ENCODE results near the gene EPB41L1.

DNA sequence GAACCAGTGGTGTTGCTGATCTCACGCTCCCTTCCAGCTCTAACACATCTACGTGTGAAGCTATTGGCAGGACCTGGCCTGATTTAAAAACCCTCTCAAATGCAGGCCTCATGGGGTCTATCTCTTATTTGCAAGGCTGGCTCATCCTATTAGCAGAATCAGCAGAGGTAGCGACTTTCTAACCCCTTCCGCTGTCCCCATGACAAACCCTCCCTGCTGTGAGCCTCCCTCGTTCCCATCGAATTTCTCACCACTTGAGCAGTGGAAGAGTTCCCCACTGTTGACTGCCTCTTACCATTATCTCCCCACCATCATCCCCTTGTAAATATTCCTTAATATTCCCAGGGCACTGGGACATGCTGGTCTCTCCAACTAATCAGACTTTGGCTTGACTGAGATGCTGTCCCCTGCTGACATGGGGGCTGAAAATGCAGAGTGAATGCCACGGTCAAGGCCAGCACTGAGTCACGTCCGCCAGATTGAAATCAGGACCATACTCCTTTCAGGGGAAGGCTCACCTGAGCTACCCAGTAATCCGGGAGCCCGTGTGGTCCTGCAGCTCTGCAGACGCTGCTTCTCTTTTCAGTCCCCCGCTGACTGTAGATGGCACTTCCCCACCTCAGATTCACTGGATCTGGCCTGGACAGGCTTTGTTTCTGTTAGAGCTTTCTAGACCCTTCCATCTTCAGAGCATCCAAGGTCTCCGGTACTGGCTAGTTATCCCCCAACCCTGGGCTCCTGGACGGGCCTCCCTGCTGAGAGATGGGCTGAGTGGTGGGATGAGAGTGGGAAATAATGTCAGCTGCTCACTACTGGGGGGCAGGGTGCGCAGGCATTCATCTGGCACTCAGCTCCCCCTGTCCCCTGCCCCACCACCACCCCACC is 104.9 kb downstream of the EPB41L1 start:
- TF ChIP-seq TARDBP (IDR thresholded peaks at IDR 0.05), result no peak
- TF ChIP-seq BHLHE40 (IDR thresholded peaks at IDR 0.05; ENCODE audit: borderline replicate concordance), result no peak
- TF ChIP-seq SP1 (IDR thresholded peaks at IDR 0.05), result no peak
- no peak for TF ChIP-seq FOXM1 (IDR thresholded peaks at IDR 0.05; ENCODE audit: borderline replicate concordance)
- TF ChIP-seq ELF4 (IDR thresholded peaks at IDR 0.05), result no peak
- no peak for TF ChIP-seq FOXA1 (IDR thresholded peaks at IDR 0.05)
- TF ChIP-seq ARNT (IDR thresholded peaks at IDR 0.05), result no peak
- no peak for TF ChIP-seq FOXK2 (IDR thresholded peaks at IDR 0.05)
- TF ChIP-seq CTBP1 (IDR thresholded peaks at IDR 0.05; ENCODE audit: borderline replicate concordance), result no peak
